Fibroblast of lung (primary cell): ENCODE data around the gene CFAP47. TPM values are rescaled to one million over a fixed set of nuclear protein-coding genes. Genes with fewer than 3 reads are reported as not detected.

ENCODE experiments used
- DNase-seq, 2 donors: peaks; one replicate each; pipeline versions ENCODE4 v3.0.0 to v3.0.0-alpha.2; 2010; ENCODE audit warnings: low read depth in 2 of 2
- H2AFZ ChIP-seq: 2 replicates; pipeline ENCODE4 v1.5.1; 2012; ENCODE audit warnings: low read length, control low read depth, inconsistent platforms
- H3K27ac ChIP-seq: 2 replicates; pipeline ENCODE4 v1.5.1; 2011; ENCODE audit warnings: low read length, control low read depth; ENCODE audit not compliant: insufficient read depth
- H3K27me3 ChIP-seq: 2 replicates; pipeline ENCODE4 v1.5.1; 2011; ENCODE audit warnings: mild to moderate bottlenecking, low read length; ENCODE audit not compliant: control insufficient read depth, insufficient read depth
- H3K36me3 ChIP-seq: 2 replicates; pipeline ENCODE4 v1.5.1; 2011; ENCODE audit warnings: low read length; ENCODE audit not compliant: control insufficient read depth, insufficient read depth
- H3K4me1 ChIP-seq: 2 replicates; pipeline ENCODE4 v1.5.1; 2011; ENCODE audit warnings: low read length; ENCODE audit not compliant: control insufficient read depth, insufficient read depth; ENCODE audit errors: extremely low read depth
- H3K4me2 ChIP-seq: 2 replicates; pipeline ENCODE4 v1.5.1; 2011; ENCODE audit warnings: low read length, control low read depth; ENCODE audit not compliant: insufficient read depth; ENCODE audit errors: extremely low read depth
- H3K4me3 ChIP-seq, 4 experiments: fragments of 200-600 bp in 1 of 4; sonication (generic) in 1 of 4; replicated peaks in 1 of 4; 2 replicates each; pipeline ENCODE4 v1.5.1; 2011 to 2016; ENCODE audit warnings: low read length in 4 of 4, low read depth in 3 of 4, mild to moderate bottlenecking in 3 of 4, control low read depth in 2 of 4, inconsistent platforms in 1 of 4, mixed read lengths in 1 of 4; ENCODE audit not compliant: insufficient read depth in 1 of 4; ENCODE audit errors: control extremely low read depth in 1 of 4
- H3K79me2 ChIP-seq: 2 replicates; pipeline ENCODE4 v1.5.1; 2012; ENCODE audit warnings: mild to moderate bottlenecking, low read length, inconsistent platforms; ENCODE audit not compliant: control insufficient read depth, insufficient read depth
- H3K9ac ChIP-seq: 2 replicates; pipeline ENCODE4 v1.5.1; 2011; ENCODE audit warnings: mild to moderate bottlenecking, low read length, control low read depth; ENCODE audit not compliant: insufficient read depth
- H3K9me3 ChIP-seq: 2 replicates; pipeline ENCODE4 v1.5.1; 2012; ENCODE audit warnings: low read depth, low read length; ENCODE audit not compliant: control insufficient read depth, insufficient read depth
- H4K20me1 ChIP-seq: 2 replicates; pipeline ENCODE4 v1.5.1; 2011; ENCODE audit warnings: low read length; ENCODE audit not compliant: control insufficient read depth, insufficient read depth; ENCODE audit errors: extremely low read depth
- CTCF ChIP-seq, 2 donors: IDR thresholded peaks in 1 of 2; conservative IDR thresholded peaks in 1 of 2; 1 replicate in 1 of 2; 2 replicates in 1 of 2; pipeline ENCODE4 v1.5.1; 2011 to 2012; ENCODE audit warnings: low read length in 2 of 2, control low read depth in 1 of 2, inconsistent platforms in 1 of 2, low read depth in 1 of 2, mild to moderate bottlenecking in 1 of 2
- EZH2 ChIP-seq: IDR thresholded peaks from 2 replicates; pipeline ENCODE4 v1.5.1; 2012; ENCODE audit warnings: low read length, control low read depth, mild to moderate bottlenecking; ENCODE audit errors: missing control alignments
- polyA plus RNA-seq, 2 donors: library from polyadenylated mRNA; depleted of rRNA in 1 of 2; stranded (reverse) in 1 of 2; unstranded in 1 of 2; fragments of >200 nt; gene quantifications; 2 replicates each; pipeline ENCODE4 v1.2.1, GENCODE V29; 2011 to 2012; ENCODE audit warnings: missing spikeins in 1 of 2
- total RNA-seq: library from RNA; depleted of rRNA; stranded (reverse); fragments of >200 nt; gene quantifications from 2 replicates; pipeline ENCODE4 v1.2.1, GENCODE V29; 2014

The CFAP47 gene
- total and polyA plus RNA-seq, 2 donors (not counting 1 experiment from before 2014, with no cell fraction given) = not detected

- Histone ChIP-seq H3K4me3 (no peak overlapping the region), H2AFZ (no peak overlapping the region), H3K27ac (no peak overlapping the region), H3K27me3 (no peaks in the 10 kb centered on the region), H3K4me1 (no peaks in the 10 kb centered on the region), H3K9ac (no peak overlapping the region), H3K9me3 (no peaks in the 10 kb centered on the region), H3K4me2 (no peak overlapping the region), H3K36me3 (no peaks in the 10 kb centered on the region), H3K79me2 (no peaks in the 10 kb centered on the region), H4K20me1 (no peaks in the 10 kb centered on the region)
- no peak for TF ChIP-seq CTCF (conservative IDR thresholded peaks at IDR 0.05 in 1 of 2, IDR thresholded peaks at IDR 0.05 in 1 of 2; ENCODE audit: low read depth in 1 of 2, low read length in 2 of 2)
- DNase-seq = no peak
These were observed 196.7 kb downstream of the CFAP47 start for GRCh38 chrX:36116222-36116621.

- Histone ChIP-seq H4K20me1 (no peaks in the 10 kb centered on the region), H2AFZ (no peak overlapping the region), H3K27me3 (no peaks in the 10 kb centered on the region), H3K9me3 (no peaks in the 10 kb centered on the region), H3K9ac (no peak overlapping the region), H3K79me2 (no peaks in the 10 kb centered on the region), H3K27ac (no peak overlapping the region), H3K4me3 (no peak overlapping the region), H3K4me1 (no peaks in the 10 kb centered on the region), H3K4me2 (no peak overlapping the region), H3K36me3 (no peaks in the 10 kb centered on the region)
- TF ChIP-seq EZH2 (no peak), CTCF (conservative IDR thresholded peaks at IDR 0.05 in 1 of 2, IDR thresholded peaks at IDR 0.05 in 1 of 2; ENCODE audit: low read depth in 1 of 2, low read length in 2 of 2) (no peak)
- DNase-seq = no peak
These were observed 239.7 kb downstream of the CFAP47 start for GRCh38 chrX:36159254-36159653.

- Histone ChIP-seq H3K4me1 (no peaks in the 10 kb centered on the region), H3K9ac (no peak overlapping the region), H3K4me2 (no peak overlapping the region), H3K9me3 (no peaks in the 10 kb centered on the region), H3K27me3 (no peaks in the 10 kb centered on the region), H3K36me3 (no peaks in the 10 kb centered on the region), H3K27ac (no peak overlapping the region), H3K4me3 (no peak overlapping the region), H2AFZ (no peak overlapping the region), H3K79me2 (no peaks in the 10 kb centered on the region), H4K20me1 (no peaks in the 10 kb centered on the region)
- no peak for DNase-seq
- TF ChIP-seq CTCF (conservative IDR thresholded peaks at IDR 0.05 in 1 of 2, IDR thresholded peaks at IDR 0.05 in 1 of 2; ENCODE audit: low read depth in 1 of 2, low read length in 2 of 2) = no peak
- TF ChIP-seq EZH2 = no peak
These were observed 240.5 kb downstream of the CFAP47 start for GRCh38 chrX:36160081-36160480.
